ENCODE results near the gene CD44. TPM values are rescaled to one million over a fixed set of nuclear protein-coding genes. Genes with fewer than 3 reads are reported as not detected.

The CD44 gene
- total RNA-seq, 1 experiment from 2014 or later, result 6.1 TPM

DNA sequence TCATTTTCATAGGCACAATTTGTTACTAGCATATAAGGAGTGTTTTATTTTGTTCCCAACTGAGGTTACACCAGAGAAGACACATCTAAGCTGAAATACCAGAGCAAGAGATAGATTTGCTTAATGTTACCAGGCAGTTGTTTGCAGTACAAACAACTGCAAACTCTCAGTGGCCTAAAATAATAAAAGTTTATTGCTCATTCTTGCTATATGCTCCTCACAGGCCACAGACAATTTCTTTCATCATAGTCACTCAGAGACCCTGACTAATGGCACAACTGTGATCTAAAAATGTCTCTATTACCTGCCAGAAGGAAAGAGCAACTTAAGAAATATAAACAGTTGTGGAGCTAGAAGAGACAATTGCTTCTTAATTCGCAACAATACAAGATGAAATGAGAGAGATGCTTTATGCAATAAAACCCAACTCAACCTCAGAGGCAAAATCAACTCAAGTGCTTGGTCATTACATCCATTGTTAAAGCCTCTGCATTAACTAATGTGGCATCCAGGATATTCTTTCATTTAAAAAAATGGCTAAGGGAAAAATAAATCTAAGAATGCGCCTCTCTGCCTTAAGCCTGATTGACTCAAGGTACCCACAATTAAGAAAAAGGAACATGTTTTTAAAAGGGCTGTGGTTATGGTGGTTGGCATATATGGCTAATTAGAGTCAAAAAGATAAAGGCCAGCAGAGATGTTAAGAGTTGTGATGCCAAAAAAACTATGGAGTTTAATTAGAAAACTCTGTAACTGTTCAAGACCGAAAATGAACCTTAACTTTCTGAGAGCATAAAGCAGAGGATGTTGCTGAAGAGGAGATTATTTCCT, 103.7 kb downstream of the CD44 start:
- H2BK5ac ChIP-seq (ENCODE audit: insufficient read length, low read length), result no peak overlapping the region
- no peak overlapping the region for H2BK12ac ChIP-seq (ENCODE audit: insufficient read length, low read depth, low read length)

More for the DNA sequence above, 103.7 kb downstream of the CD44 start:
- Histone ChIP-seq H3K23me2 (ENCODE audit: insufficient read length, low read depth, low read length, poor library complexity, severe bottlenecking) (no peaks in the 10 kb centered on the region), H4K91ac (ENCODE audit: insufficient read length, low read depth, low read length) (no peak overlapping the region), H2BK120ac (ENCODE audit: low read depth, low read length, poor library complexity, severe bottlenecking) (no peak overlapping the region), H3K18ac (ENCODE audit: insufficient read length, low read depth, low read length) (no peak overlapping the region), H2AFZ (ENCODE audit: low read length) (no peak overlapping the region), H3K4ac (ENCODE audit: low read depth, low read length) (no peak overlapping the region), H3K27ac (ENCODE audit: insufficient read length, low read depth, low read length) (no peak overlapping the region), H3K4me1 (ENCODE audit: insufficient read depth, low read length) (peaks cover 1% of the 10 kb centered on the region; the same call in 1 of the 2 replicates), H3T11ph (ENCODE audit: low read length) (no peak overlapping the region), H3K4me2 (ENCODE audit: insufficient read depth, insufficient read length, low read length) (no peak overlapping the region), H2BK15ac (ENCODE audit: low read depth, low read length) (no peak overlapping the region), H3K79me2 (ENCODE audit: insufficient read depth, low read length) (no peaks in the 10 kb centered on the region), H3K14ac (ENCODE audit: insufficient read depth, low read length) (no peak overlapping the region), H2BK20ac (ENCODE audit: low read depth, low read length, poor library complexity, severe bottlenecking) (no peak overlapping the region), H4K5ac (ENCODE audit: insufficient read length, low read depth, low read length) (no peak overlapping the region), H3K9ac (ENCODE audit: extremely low read depth, insufficient read length, low read length) (no peak overlapping the region), H3K56ac (ENCODE audit: insufficient read length, low read depth, low read length) (no peak overlapping the region), H3K9me3 (ENCODE audit: control insufficient read depth, low read depth, low read length) (no peaks in the 10 kb centered on the region), H4K8ac (replicated peaks; ENCODE audit: insufficient read length, low read depth, low read length) (no peak overlapping the region), H4K20me1 (ENCODE audit: control insufficient read depth, insufficient read depth, insufficient read length) (no peaks in the 10 kb centered on the region), H3K23ac (ENCODE audit: insufficient read length, low read depth, low read length) (no peak overlapping the region), H2AK5ac (ENCODE audit: insufficient read length, low read length) (no peak overlapping the region), H3K79me1 (ENCODE audit: insufficient read depth, low read depth, low read length, poor library complexity, severe bottlenecking) (no peaks in the 10 kb centered on the region), H3K27me3 (ENCODE audit: insufficient read depth, low read length) (no peaks in the 10 kb centered on the region)
- WGBS (ENCODE audit: extremely low coverage, insufficient read length, low lambda C conversion rate), result no CpG with 5 or more reads among the region's 3 CpGs
- no peak overlapping the region for H3K27ac Mint-ChIP-seq
- H3K4me1 Mint-ChIP-seq, result peaks cover 7% of the 10 kb centered on the region in 2 experiments
- H3K36me3 Mint-ChIP-seq (ENCODE audit: insufficient read depth in 1 of 3, low read depth in 3 of 3), result no peaks in the 10 kb centered on the region
- no peak for DNase-seq
- H3K9me3 Mint-ChIP-seq, result no peaks in the 10 kb centered on the region
- H3K4me3 Mint-ChIP-seq, result no peak overlapping the region; a peak in 1 of 5 replicates
- H3K27me3 Mint-ChIP-seq (ENCODE audit: low read depth), result no peaks in the 10 kb centered on the region; the same call in 1 of the 2 replicates
- TF ChIP-seq, protein P1, sequence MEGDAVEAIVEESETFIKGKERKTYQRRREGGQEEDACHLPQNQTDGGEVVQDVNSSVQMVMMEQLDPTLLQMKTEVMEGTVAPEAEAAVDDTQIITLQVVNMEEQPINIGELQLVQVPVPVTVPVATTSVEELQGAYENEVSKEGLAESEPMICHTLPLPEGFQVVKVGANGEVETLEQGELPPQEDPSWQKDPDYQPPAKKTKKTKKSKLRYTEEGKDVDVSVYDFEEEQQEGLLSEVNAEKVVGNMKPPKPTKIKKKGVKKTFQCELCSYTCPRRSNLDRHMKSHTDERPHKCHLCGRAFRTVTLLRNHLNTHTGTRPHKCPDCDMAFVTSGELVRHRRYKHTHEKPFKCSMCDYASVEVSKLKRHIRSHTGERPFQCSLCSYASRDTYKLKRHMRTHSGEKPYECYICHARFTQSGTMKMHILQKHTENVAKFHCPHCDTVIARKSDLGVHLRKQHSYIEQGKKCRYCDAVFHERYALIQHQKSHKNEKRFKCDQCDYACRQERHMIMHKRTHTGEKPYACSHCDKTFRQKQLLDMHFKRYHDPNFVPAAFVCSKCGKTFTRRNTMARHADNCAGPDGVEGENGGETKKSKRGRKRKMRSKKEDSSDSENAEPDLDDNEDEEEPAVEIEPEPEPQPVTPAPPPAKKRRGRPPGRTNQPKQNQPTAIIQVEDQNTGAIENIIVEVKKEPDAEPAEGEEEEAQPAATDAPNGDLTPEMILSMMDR (conservative IDR thresholded peaks at IDR 0.05), result no peak
